DMS114 treated with DMSO at 0.1 percent for 48 hours (cell line): ENCODE results near the gene PVR.

Experiments
- DNase-seq: peaks from one replicate; lab custom pipeline; 2025; ENCODE audit not compliant: unreplicated experiment; lab: John Stamatoyannopoulos, UW

The PVR gene

DNA sequence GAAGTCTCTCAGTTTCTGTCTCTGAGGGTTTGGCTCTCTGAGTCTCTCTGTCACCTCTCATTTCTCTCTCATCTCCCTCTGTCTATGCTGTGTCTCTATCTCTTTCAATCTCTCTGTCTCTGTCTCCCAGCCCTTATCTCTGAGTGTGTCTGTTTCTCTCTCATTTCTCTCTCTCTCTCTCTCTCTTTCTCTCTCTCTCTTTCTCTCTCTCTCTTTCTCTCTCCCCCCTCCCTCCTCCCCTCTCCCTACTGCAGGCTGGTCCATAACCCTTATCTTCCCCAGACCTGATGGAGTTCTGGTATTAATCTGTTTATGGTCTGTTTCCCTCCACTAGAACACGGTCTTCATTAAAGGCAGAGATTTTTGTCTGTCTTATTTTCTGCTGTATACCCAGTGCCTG, 1.3 kb upstream of the PVR start:
- no peak for DNase-seq

GRCh38 chr19:44644402-44645016, 799 bp downstream of the PVR start:
- no peak for DNase-seq

DNA sequence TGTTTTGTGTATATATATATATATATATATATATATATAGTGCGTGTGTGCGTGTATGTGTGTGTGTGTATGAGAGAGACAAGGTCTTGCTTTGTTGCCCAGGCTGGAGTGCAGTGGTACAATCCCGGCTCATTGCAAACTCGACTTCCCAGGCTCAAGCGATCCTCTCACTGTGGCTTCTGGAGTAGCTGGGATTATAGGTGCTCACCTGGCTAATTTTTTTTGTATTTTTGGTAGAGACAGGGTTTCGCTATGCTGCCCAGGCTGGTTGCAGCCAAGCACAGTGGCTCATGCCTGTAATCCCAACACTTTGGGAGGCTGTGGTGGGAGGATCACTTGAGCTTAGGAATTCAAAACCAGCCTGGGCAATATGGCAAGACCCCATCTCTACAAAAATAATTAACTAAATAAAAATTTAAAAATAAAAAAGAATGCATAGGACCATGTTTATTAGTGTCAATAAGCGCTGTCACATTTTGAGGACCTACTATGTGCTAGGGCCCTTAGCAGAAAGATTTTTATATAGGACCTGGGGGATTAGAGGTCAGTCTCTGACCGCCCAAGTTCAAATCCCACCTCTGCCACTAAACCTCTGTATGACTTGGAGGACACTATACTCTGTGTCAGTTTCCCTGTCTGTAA, 1.8 kb downstream of the PVR start:
- no peak for DNase-seq

- no peak for DNase-seq
These were observed 2.3 kb downstream of the PVR start for GRCh38 chr19:44646049-44646416.

DNA sequence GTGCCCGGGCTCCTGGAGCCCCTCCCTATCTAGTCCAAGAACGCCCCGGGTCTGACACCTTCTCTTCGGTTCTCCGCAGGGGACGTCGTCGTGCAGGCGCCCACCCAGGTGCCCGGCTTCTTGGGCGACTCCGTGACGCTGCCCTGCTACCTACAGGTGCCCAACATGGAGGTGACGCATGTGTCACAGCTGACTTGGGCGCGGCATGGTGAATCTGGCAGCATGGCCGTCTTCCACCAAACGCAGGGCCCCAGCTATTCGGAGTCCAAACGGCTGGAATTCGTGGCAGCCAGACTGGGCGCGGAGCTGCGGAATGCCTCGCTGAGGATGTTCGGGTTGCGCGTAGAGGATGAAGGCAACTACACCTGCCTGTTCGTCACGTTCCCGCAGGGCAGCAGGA, 3.4 kb downstream of the PVR start:
- DNase-seq, result no peak

DNA sequence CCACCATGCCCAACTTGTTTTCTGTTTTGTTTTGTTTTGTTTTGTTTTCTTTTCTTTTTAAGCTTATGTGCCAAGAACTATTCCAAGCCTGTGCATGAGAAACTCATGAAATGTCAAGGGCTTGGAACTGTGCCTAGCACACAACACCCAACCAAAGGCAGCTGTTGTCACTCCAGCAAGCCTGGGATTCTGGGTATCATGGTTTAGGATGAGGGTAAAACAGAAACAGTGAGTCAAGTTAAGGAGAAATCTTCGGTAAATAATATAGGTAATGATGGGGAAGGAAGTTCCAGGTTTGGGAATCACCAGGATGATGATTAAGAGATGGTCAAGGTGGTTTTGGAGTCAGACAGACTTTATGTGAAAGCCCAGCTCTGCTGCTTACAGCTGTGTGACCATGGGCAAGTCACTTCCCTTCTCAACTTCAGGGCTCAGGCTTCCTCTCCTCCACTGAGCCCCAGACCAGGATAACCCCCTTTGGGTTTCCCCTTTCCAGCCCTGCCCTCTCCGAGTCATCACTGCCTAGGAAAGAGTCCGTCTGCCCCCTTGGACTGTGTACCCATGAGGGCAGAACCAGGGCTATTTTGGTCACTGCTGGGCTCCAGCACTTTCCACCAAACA, 5.0 kb downstream of the PVR start:
- no peak for DNase-seq

DNA sequence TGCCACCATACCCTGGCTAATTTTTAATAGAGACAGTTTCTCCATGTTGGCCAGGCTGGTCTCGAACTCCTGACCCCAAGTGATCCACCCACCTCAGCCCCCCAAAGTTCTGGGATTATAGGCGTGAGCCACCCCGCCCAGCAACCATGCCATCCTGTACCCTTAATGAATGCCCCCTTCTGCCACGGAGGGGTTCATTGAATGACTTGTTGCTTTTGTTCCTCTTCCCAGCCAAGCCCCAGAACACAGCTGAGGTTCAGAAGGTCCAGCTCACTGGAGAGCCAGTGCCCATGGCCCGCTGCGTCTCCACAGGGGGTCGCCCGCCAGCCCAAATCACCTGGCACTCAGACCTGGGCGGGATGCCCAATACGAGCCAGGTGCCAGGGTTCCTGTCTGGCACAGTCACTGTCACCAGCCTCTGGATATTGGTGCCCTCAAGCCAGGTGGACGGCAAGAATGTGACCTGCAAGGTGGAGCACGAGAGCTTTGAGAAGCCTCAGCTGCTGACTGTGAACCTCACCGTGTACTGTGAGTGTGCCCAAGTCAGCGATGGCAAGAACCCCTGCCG, 6.0 kb downstream of the PVR start:
- DNase-seq, result no peak

DNA sequence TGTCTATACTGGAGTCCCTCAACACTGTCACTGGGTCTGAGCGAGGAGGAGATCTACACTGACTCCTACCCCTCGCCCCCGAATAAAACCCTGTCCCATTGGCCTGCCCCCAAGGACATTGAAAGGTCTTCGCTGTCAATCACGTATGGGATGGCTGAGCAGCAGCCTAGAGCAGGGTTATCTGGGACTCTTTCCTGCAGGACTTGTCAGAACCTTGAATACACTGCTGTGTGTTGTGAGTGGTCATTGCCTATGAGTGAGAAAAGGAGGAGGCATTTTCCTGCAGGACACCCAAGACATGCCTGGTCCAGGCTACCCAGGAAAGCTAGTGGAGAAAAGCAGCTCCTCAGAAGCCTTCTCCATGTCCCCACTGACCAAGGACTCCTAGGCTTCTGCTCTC, 9.6 kb downstream of the PVR start:
- no peak for DNase-seq

- DNase-seq, result no peak
These were observed 10.5 kb downstream of the PVR start for GRCh38 chr19:44653977-44654774.

DNA sequence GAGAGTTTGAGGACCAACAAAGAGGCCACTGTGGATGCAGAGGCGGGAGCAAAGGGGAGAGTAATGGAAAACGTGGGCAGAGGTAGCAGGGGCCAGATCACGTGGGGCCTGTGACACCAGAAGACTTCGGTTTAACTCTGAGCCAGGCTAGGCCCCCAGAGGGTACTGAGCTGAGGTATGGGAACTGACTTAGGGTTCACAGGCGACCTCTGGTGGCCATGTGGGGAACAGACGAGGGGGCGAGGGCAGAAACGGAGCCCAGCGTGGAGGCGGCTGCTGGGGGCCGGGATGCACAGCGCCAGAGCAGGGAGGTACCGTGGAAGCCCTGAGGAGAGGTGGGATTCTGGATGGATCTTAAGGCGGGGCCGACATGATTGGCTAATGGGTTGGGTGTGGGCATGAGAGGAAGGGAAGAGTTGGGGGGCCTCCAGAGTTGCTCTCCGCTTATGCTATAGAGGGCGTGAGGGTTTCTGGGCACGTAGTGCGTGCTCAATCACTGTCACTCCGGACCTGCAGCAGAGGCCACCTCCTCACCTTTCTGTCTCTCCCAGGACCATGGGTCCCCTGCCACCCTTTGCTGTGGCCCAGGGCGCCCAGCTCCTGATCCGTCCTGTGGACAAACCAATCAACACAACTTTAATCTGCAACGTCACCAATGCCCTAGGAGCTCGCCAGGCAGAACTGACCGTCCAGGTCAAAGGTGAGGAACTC, 13.7 kb downstream of the PVR start:
- no peak for DNase-seq

GRCh38 chr19:44658069-44658733, 14.5 kb downstream of the PVR start:
- DNase-seq, result no peak

DNA sequence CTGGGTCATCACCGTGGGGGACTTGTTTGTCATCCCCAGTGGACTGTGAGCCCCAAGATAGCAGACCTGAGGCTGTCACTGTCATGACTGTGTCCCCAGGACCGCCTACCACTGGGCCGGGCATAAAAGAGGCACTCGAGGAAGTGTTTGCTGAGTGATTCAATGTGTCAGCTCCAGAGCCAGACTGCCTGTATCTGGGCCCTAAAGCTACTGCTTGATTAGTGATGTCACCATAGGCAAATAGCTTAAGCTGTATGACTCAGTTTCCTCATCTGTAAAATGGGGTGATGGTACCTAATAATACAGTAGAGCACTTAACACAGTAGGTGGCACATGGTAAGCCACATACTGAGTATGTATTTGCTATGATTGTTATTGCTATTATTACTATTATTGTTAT, 16.4 kb downstream of the PVR start:
- no peak for DNase-seq

GRCh38 chr19:44661205-44661604, 17.5 kb downstream of the PVR start:
- no peak for DNase-seq

GRCh38 chr19:44661904-44662303, 18.2 kb downstream of the PVR start:
- no peak for DNase-seq

GRCh38 chr19:44662691-44663385, 19.1 kb downstream of the PVR start:
- no peak for DNase-seq

DNA sequence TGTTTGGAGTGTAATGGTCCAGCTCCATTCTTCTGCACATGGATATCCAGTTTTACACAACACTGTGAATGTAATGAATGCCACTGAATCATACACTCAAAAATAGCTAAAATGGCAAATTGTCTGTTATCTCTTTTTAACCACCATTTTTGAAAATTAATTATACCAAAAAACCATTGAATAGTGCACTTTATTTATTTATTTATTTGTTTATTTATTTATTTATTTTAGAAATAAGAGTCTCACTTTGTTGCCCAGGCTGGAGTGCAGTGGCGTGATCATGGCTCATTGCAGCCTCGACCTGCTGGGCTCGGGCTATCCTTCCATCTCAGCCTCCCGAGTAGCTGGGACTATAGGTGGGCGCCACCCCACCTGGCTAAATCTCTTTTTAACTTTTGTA, 20.3 kb downstream of the PVR start:
- DNase-seq, result no peak

DNA sequence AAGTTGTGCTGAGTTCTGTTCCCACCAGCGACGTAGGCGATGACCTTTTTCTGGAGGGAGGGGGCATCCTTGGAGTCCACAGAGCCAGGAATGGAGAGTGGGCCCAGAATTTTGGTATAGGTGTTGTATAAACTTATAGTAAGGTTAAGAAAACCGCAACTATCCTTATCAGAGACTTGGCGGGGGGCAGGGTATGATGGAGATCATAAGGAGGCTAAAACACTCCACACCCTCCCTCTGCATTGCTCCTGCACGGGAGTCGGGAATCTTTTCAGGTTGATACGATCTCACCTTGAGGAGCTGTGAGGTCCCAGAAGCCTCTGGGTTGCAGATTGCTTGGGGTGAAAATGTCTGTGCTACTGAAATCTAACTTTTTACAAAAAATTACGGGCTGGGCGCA, 21.3 kb downstream of the PVR start:
- DNase-seq, result no peak

DNA sequence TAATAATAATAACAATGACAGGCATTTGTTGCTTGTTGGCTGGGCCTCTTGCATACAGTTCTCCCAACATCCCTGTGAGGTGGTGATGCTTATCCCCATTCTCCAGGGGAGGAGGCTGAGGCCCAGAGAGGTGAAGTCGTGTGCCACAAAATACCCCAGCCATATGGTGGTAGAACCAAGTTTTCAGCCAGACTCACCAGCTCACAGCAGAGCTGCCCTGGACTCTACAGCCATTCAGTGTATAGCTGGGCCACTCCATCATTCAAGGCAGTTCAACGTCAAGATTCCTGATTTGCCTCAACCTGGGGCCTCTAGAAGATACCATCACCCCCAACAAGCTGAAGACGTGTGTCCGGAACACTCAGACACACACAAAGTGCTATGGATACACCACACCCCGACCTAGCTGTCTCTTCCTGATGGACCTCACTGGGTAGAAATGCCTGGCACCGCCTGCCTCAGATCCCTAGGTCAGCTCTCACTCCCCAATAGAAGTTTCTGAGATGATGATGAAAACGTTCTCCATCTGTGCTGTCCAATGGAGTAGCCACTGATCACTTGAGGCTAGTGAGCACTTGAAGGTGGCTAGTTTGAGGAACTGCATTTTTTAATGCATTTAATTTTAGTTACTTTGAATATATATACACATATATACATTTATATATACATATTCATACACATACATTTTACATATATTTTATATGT, 23.3 kb downstream of the PVR start:
- no peak for DNase-seq
